SK-N-SH treated with all-trans-retinoic acid at 6 μM for 48 hours (cell line): Measurements from ENCODE around the gene AURKB.
A peak's percentile ranks its signal among the peaks of the same experiment; 100 is the strongest.

ENCODE experiments used
- ATAC-seq: fragments of 200-7000 bp; cut with Tn5 transposase; 3 replicates; pipeline ENCODE4 v1.9.1; 2020; ENCODE audit warnings: mild to moderate bottlenecking, moderate library complexity
- ARNTL ChIP-seq: fragments of 450-650 bp; formaldehyde crosslinking; IDR thresholded peaks from 2 replicates; pipeline ENCODE4 v1.5.0; 2020; ENCODE audit warnings: low read depth, mild to moderate bottlenecking, moderate library complexity, borderline replicate concordance
- BACH2 ChIP-seq: fragments of 250-450 bp; sonication (Bioruptor Pico); IDR thresholded peaks from 2 replicates; pipeline ENCODE4 v1.9.0; 2021; ENCODE audit warnings: mild to moderate bottlenecking, borderline replicate concordance
- CREB5 ChIP-seq: fragments of 250-450 bp; sonication (Bioruptor Pico); IDR thresholded peaks from 2 replicates; pipeline ENCODE4 v1.5.1; 2020; ENCODE audit warnings: low read depth, mild to moderate bottlenecking, moderate library complexity
- CSDC2 ChIP-seq: fragments of 250-450 bp; sonication (Bioruptor Pico); IDR thresholded peaks from 2 replicates; pipeline ENCODE4 v1.5.0; 2020; ENCODE audit warnings: mild to moderate bottlenecking, moderate library complexity
- CSRNP3 ChIP-seq: fragments of 250-450 bp; sonication (Bioruptor Pico); IDR thresholded peaks from 2 replicates; pipeline ENCODE4 v1.5.1; 2021; ENCODE audit warnings: mild to moderate bottlenecking, moderate library complexity
- ESRRG ChIP-seq: fragments of 250-450 bp; sonication (Bioruptor Pico); IDR thresholded peaks from 2 replicates; pipeline ENCODE4 v1.6.1; 2021; ENCODE audit warnings: mild to moderate bottlenecking
- GLIS3 ChIP-seq: fragments of 250-450 bp; sonication (Bioruptor Pico); IDR thresholded peaks from 2 replicates; pipeline ENCODE4 v1.5.0; 2020; ENCODE audit warnings: mild to moderate bottlenecking, moderate library complexity
- OSR1 ChIP-seq: fragments of 250-450 bp; sonication (Bioruptor Pico); IDR thresholded peaks from 2 replicates; pipeline ENCODE4 v1.8.0; 2022; ENCODE audit warnings: moderate library complexity, mild to moderate bottlenecking, inconsistent platforms
- PATZ1 ChIP-seq: fragments of 250-450 bp; sonication (Bioruptor Pico); IDR thresholded peaks from 2 replicates; pipeline ENCODE4 v1.8.0; 2020; ENCODE audit warnings: mild to moderate bottlenecking, moderate library complexity, borderline replicate concordance
- POU6F1 ChIP-seq: fragments of 250-450 bp; sonication (Bioruptor Pico); IDR thresholded peaks from 2 replicates; pipeline ENCODE4 v1.8.0; 2021; ENCODE audit warnings: low read depth, mild to moderate bottlenecking, moderate library complexity, borderline replicate concordance
- PPARA ChIP-seq: fragments of 250-450 bp; sonication (Bioruptor Pico); IDR thresholded peaks from 2 replicates; pipeline ENCODE4 v1.5.0; 2020; ENCODE audit warnings: mild to moderate bottlenecking, borderline replicate concordance
- TCF4 ChIP-seq: fragments of 250-450 bp; sonication (Bioruptor Pico); IDR thresholded peaks from 2 replicates; pipeline ENCODE4 v1.8.0; 2021; ENCODE audit warnings: mild to moderate bottlenecking, moderate library complexity, borderline replicate concordance
- TSHZ2 ChIP-seq: fragments of 250-450 bp; sonication (Bioruptor Pico); IDR thresholded peaks from 2 replicates; pipeline ENCODE4 v1.5.0; 2020; ENCODE audit warnings: mild to moderate bottlenecking, moderate library complexity
- ZC3H10 ChIP-seq: fragments of 250-450 bp; sonication (Bioruptor Pico); IDR thresholded peaks from 2 replicates; pipeline ENCODE4 v1.5.1; 2021; ENCODE audit warnings: mild to moderate bottlenecking, moderate library complexity
- ZFP3 ChIP-seq: fragments of 250-450 bp; sonication (Bioruptor Pico); IDR thresholded peaks from 2 replicates; pipeline ENCODE4 v1.5.0; 2020; ENCODE audit warnings: mild to moderate bottlenecking, moderate library complexity
- ZFP30 ChIP-seq: fragments of 450-650 bp; formaldehyde crosslinking; IDR thresholded peaks from 2 replicates; pipeline ENCODE4 v1.5.0; 2022; ENCODE audit warnings: mild to moderate bottlenecking, moderate library complexity
- ZNF565 ChIP-seq: fragments of 450-650 bp; formaldehyde crosslinking; conservative IDR thresholded peaks from 2 replicates; pipeline ENCODE4 v1.5.0; 2020; ENCODE audit warnings: low read depth, mild to moderate bottlenecking, moderate library complexity
- ZNF70 ChIP-seq: fragments of 450-650 bp; formaldehyde crosslinking; IDR thresholded peaks from 2 replicates; pipeline ENCODE4 v1.5.0; 2020; ENCODE audit warnings: mild to moderate bottlenecking, moderate library complexity

Gene AURKB

GRCh38 chr17:8176197-8176940 is 34.0 kb downstream of the AURKB start, which contains the start of gene TMEM107:
Gene TMEM107, minus strand, starts transcription at chr17:8176380. Its CDS starts 94 bp downstream, at chr17:8176286.
- peak; percentile 77 for ATAC-seq
- no peak for TF ChIP-seq ZNF565 (CRISPR knock-in tag)
- no peak for TF ChIP-seq ESRRG
- no peak for TF ChIP-seq BACH2 (CRISPR knock-in tag)
- no peak for TF ChIP-seq PATZ1 (CRISPR knock-in tag)
- no peak for TF ChIP-seq ZFP30
- TF ChIP-seq CREB5 (CRISPR knock-in tag) = no peak
- no peak for TF ChIP-seq TCF4 (CRISPR knock-in tag)
- no peak for TF ChIP-seq ZC3H10
- no peak for TF ChIP-seq GLIS3 (CRISPR knock-in tag)
- no peak for TF ChIP-seq ZFP3 (CRISPR knock-in tag)
- no peak for TF ChIP-seq CSRNP3 (CRISPR knock-in tag)
- no peak for TF ChIP-seq ZNF70 (CRISPR knock-in tag)
- no peak for TF ChIP-seq CSDC2 (CRISPR knock-in tag)
- no peak for TF ChIP-seq PPARA (CRISPR knock-in tag)
- no peak for TF ChIP-seq TSHZ2 (CRISPR knock-in tag)

GRCh38 chr17:8175795-8176196 is 34.6 kb downstream of the AURKB start:
- no peak for TF ChIP-seq ARNTL (CRISPR knock-in tag)
- TF ChIP-seq TSHZ2 (CRISPR knock-in tag) = no peak
- no peak for TF ChIP-seq ZFP30
- no peak for TF ChIP-seq OSR1
- no peak for TF ChIP-seq BACH2 (CRISPR knock-in tag)
- no peak for TF ChIP-seq ZNF565 (CRISPR knock-in tag)
- TF ChIP-seq ZC3H10 = no peak
- no peak for TF ChIP-seq POU6F1
- ATAC-seq = peak; percentile 16
